ENCODE measurements around the gene POLR1E.

POLR1E gene

GRCh38 chr9:37451628-37452027 lies 34.1 kb upstream of the POLR1E start:
- DNase-seq (ENCODE audit: low read depth), result no peak
- TF ChIP-seq, protein P1, sequence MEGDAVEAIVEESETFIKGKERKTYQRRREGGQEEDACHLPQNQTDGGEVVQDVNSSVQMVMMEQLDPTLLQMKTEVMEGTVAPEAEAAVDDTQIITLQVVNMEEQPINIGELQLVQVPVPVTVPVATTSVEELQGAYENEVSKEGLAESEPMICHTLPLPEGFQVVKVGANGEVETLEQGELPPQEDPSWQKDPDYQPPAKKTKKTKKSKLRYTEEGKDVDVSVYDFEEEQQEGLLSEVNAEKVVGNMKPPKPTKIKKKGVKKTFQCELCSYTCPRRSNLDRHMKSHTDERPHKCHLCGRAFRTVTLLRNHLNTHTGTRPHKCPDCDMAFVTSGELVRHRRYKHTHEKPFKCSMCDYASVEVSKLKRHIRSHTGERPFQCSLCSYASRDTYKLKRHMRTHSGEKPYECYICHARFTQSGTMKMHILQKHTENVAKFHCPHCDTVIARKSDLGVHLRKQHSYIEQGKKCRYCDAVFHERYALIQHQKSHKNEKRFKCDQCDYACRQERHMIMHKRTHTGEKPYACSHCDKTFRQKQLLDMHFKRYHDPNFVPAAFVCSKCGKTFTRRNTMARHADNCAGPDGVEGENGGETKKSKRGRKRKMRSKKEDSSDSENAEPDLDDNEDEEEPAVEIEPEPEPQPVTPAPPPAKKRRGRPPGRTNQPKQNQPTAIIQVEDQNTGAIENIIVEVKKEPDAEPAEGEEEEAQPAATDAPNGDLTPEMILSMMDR (IDR thresholded peaks at IDR 0.05; ENCODE audit: insufficient read depth, low read depth, low read length, missing control alignments), result no peak
- H3K4me3 ChIP-seq (ENCODE audit: low read length), result no peak overlapping the region

- no peak overlapping the region for H3K4me3 ChIP-seq (ENCODE audit: low read length)
- no peak for DNase-seq (ENCODE audit: low read depth)
- TF ChIP-seq, protein P1 (IDR thresholded peaks at IDR 0.05; ENCODE audit: insufficient read depth, low read depth, low read length, missing control alignments), result no peak
These were observed 33.1 kb upstream of the POLR1E start for GRCh38 chr9:37452611-37453010.

DNA sequence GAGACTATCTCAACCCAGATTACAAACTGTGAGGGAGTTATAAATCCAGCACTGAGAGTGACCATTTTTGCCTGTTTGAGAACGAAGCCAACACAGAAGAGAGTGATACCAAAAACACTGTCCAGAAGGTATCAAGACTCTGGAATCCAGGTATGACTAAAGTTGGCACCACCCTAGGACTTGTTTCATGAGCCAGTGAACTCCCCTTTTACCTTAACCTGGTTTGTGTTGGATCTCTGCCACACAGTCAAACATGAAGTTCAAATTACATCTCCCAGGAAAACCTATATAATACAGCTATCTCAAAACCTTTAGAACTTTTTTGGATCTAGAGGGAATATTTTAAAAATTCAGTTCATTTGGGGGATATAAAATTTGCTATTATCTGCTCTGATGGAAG lies 31.9 kb upstream of the POLR1E start:
- TF ChIP-seq, protein P1 (IDR thresholded peaks at IDR 0.05; ENCODE audit: insufficient read depth, low read depth, low read length, missing control alignments), result no peak
- H3K4me3 ChIP-seq (ENCODE audit: low read length), result no peak overlapping the region
- DNase-seq (ENCODE audit: low read depth), result peak; percentile 75

GRCh38 chr9:37454238-37454637 lies 31.5 kb upstream of the POLR1E start:
- peak; percentile 31 for DNase-seq (ENCODE audit: low read depth)
- no peak overlapping the region for H3K4me3 ChIP-seq (ENCODE audit: low read length)
- TF ChIP-seq, protein P1 (IDR thresholded peaks at IDR 0.05; ENCODE audit: insufficient read depth, low read depth, low read length, missing control alignments), result no peak

DNA sequence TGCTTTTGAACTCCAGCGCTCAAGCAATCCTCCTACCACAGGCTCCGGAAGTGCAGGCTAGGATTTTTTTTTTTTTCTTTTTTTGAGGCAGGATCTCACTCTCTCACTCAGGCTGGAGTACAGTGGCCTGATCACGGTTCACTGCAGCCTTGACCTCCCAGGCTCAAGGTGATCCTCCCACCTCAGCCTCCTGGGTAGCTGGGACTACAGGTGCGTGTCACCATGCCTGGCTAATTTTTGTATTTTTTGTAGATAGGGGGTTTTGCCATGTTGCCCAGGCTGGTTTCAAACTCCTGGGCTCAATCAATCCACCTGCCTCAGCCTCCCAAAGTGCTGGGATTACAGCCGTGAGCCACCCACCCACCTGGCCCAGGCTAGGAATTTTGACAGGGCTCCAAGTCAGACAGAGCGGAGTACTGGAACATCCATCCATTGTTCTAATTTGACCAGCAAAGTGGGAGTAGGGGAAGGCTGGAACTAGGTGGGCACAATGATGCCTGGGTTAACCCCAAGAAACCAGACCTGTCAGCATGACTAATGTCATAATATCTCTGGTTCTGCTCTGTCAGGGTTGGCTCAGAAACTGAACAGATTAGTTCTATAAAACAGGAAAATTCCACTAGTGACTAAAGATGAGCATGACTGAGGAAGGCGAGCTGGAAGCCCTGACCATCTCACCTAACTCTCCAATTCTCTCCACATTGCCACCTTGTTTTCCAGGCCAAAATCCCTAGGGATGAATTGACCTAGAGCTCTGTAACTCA lies 29.7 kb upstream of the POLR1E start:
- peak; percentile 62 for DNase-seq (ENCODE audit: low read depth)
- TF ChIP-seq, protein P1 (IDR thresholded peaks at IDR 0.05; ENCODE audit: insufficient read depth, low read depth, low read length, missing control alignments), result no peak

GRCh38 chr9:37456817-37457216 lies 28.9 kb upstream of the POLR1E start:
- DNase-seq (ENCODE audit: low read depth), result peak; percentile 58
- TF ChIP-seq, protein P1 (IDR thresholded peaks at IDR 0.05; ENCODE audit: insufficient read depth, low read depth, low read length, missing control alignments), result no peak
- H3K4me3 ChIP-seq (ENCODE audit: low read length), result no peak overlapping the region

More for the DNA sequence above, 29.7 kb upstream of the POLR1E start:
- no peak overlapping the region for H3K4me3 ChIP-seq (ENCODE audit: low read length)

DNA sequence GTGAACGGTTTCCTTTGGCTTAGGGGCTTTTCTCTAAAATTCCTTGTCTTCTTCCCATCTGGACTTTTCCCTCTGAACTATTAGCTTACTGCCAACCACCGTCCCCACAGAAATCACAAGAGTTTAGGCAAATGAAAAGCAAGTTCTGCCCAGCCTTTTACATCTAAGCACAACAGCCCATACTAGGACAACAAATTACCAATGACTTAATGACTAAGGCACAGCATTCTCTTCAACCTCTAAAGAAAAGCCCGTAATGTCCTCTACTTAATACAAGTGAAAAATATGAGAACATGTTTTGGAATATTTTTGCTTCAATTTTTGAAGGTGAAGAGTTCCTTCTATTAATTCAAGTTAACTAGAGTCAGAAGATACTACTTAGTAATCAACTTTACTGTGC lies 21.7 kb upstream of the POLR1E start:
- DNase-seq (ENCODE audit: low read depth), result no peak
- TF ChIP-seq, protein P1 (IDR thresholded peaks at IDR 0.05; ENCODE audit: insufficient read depth, low read depth, low read length, missing control alignments), result no peak

More for the DNA sequence above, 21.7 kb upstream of the POLR1E start:
- peak overlapping the region; percentile 96 for H3K4me3 ChIP-seq (ENCODE audit: low read length)

Measured in epithelial cell of esophagus (primary cell).